NCI-H774 (cell line): ENCODE measurements around the gene INSYN2A.

ENCODE experiments used
- DNase-seq: peaks from one replicate; lab custom pipeline; 2025; lab: John Stamatoyannopoulos, UW

The INSYN2A gene

GRCh38 chr10:127196282-127197153 is at the start of gene INSYN2A:
INSYN2A (minus strand) TSS chr10:127196591; CDS start chr10:127176395, 20,196 bp downstream.
- no peak for DNase-seq

GRCh38 chr10:127245456-127245855 is 49.1 kb upstream of the INSYN2A start:
- DNase-seq, result no peak

GRCh38 chr10:127243490-127244272 is 47.3 kb upstream of the INSYN2A start:
- peak; percentile 5 for DNase-seq

DNA sequence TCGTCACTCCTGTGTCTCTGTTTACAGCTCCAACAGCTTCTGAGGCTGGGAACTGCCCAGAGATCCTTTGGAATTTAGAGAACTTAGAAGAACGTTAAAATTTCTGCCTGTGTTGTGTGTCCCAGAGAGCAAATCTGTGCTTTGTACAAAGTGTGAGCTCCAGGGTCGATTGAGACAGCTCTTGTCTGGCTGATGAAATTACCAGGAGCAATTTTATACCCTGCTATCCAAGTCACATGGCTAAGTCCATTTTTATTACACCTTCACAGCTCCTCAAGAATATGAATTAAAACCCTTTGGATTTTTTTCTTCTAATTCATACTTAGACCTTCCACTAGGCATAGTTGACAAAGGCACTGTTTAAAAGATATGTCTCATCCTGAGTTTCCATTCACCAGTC is 46.5 kb upstream of the INSYN2A start:
- DNase-seq, result no peak

DNA sequence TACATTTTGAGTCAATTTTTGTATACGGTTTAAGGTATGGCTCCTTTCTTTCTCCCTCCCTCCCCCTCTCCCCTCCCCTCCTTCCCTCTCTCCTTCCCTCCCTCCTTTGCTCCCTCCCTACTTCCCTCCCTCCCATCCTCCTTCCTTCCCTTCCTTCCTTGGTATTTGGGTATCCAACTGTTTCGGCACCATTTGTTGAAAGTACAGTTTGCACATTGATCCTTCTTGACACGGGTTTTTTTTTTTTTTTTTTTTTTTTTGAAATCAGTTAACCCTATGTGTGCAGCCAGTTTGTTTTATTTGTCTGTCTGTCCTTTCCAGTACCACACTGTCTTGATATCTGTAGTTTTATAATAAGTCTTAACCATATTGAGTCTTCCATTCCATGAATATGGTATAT is 39.9 kb upstream of the INSYN2A start:
- no peak for DNase-seq

GRCh38 chr10:127234306-127234800 is 38.0 kb upstream of the INSYN2A start:
- DNase-seq, result no peak

- DNase-seq, result no peak
These were observed 31.9 kb upstream of the INSYN2A start for GRCh38 chr10:127228195-127228787.

DNA sequence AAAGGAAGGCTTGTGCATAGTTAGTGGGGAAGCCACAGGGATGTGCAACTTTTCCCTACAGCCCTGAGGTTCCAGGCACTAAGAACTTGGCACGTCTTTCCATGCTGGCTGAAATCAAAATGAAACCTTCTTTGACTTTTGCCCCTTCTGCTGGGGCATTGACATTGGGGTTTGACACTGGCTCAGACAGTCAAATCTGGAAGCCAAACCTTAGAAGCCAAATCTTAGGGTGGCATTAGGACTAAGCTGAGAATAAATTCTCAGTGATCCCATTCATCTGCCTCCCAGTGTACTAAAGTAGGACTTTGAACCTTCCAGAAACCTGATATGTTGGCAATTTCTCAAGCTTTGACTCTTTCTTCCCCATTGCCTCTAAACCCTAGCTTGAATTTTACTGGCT is 31.3 kb upstream of the INSYN2A start:
- DNase-seq, result no peak

- no peak for DNase-seq
These were observed 30.6 kb upstream of the INSYN2A start for GRCh38 chr10:127227027-127227426.

GRCh38 chr10:127221281-127221680 is 24.9 kb upstream of the INSYN2A start:
- no peak for DNase-seq

- no peak for DNase-seq
These were observed 22.3 kb upstream of the INSYN2A start for GRCh38 chr10:127218658-127219057.

DNA sequence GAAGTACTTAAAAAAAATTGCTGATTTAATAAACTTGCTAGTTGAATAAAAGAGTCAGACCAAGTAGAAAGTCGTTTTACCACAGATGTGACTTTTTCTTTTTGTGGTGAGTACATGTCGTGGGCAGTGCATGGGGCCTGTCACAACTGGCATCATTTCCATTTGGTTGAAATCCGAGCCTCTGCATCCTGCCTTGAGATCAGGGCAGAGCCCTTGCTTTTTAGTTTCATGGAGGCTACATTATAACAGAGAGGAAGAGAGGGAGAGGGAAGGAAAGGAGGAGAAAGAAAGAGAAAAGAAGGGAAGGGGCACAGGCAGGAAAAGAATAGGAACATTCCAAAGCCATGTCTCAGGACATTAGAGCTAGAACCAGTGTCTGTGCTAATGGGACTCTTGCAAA is 20.4 kb upstream of the INSYN2A start:
- no peak for DNase-seq

DNA sequence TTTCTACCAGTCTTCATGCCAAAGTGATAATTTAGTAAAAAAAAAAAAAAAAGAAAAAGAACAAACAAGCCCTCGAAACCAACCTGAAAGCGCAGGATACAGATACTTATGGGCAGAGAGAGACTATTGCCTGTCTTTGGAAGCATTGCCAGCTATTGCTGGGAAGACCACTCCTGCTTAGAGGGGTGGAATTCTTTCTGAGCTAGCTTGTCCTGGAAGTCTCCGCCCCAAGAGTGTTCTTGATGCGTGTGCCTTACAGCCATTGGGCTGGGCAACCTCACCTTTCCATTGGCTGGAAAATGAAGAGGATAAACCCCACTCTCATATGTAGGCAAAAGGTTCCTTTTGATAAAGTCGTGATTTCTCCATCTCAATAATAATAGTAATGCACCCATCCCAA is 19.9 kb upstream of the INSYN2A start:
- no peak for DNase-seq

- DNase-seq, result no peak
These were observed 19.5 kb upstream of the INSYN2A start for GRCh38 chr10:127215866-127216265.

GRCh38 chr10:127210936-127211466 is 14.6 kb upstream of the INSYN2A start:
- no peak for DNase-seq

DNA sequence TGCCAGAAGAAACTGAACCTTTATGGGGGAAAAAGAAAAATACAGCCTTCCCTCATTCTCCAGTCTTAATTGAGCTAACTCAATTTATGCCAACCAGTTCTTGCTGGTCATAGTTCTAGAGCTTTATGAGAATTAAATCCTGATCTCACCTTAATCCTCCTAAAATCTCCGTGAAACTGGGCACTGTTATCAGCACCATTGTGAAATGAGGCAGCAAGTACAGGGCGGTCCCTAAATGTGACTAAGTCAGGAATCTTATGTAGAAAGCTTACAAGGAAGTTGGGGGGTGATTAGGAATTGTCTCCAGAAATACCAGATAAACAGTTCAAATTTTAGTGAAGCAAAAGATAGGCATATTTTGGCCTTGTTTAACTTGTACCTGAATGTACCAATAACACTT is 10.7 kb upstream of the INSYN2A start:
- DNase-seq, result no peak

DNA sequence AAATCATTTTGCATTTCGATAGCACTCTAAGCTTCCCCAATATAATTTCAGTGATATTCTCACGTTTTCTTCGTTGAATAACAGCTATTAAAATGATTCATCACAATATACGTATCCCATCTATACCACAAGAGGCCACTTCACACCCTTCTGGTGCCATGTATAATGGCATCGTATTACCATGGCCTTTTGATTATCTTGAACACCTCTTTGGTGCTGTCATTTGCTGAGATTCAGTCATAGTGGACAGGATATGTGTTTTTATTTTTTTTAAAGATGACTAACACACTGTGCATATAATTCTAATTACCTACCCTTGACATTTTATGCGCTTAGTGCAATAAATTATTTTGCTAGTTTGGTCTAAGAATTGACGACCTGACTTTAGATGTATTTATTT is 6.7 kb upstream of the INSYN2A start:
- DNase-seq, result no peak

- no peak for DNase-seq
These were observed 4.3 kb upstream of the INSYN2A start for GRCh38 chr10:127200646-127201045.

GRCh38 chr10:127198721-127199120 is 2.3 kb upstream of the INSYN2A start:
- DNase-seq, result no peak

DNA sequence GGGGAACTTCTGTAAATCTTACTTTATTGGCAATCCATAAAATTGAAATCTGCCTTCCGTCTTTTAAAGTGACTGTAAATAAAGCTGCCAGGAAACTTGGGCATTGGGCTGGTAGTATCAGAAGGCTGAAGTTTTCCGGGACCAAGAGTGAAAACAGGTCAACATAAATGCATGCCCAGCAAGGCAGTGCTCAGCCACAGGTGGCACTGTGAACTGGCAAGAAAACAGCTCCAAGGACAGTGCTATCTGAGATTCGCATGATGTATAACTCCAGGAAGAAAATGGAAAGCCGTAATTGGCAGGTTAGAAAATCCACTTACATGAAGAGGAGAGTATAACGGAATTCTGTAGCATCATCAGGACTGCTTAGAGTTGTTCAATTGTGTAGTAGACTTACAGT is 1.9 kb upstream of the INSYN2A start:
- no peak for DNase-seq

- no peak for DNase-seq
These were observed 702 bp upstream of the INSYN2A start for GRCh38 chr10:127197154-127197432.

GRCh38 chr10:127195571-127196281 is 665 bp downstream of the INSYN2A start:
- DNase-seq, result no peak
